Left ventricle myocardium inferior (tissue), 1 donor: ENCODE measurements around the gene PLXDC2. TPM values are rescaled to one million over a fixed set of nuclear protein-coding genes. Genes with fewer than 3 reads are reported as not detected.

Experiments used
- DNase-seq: peaks from one replicate; pipeline ENCODE4 v3.0.0-alpha.2; 2020
- H3K27ac ChIP-seq: fragments of 200-600 bp; replicated peaks from 2 replicates; pipeline ENCODE4 v1.8.0; 2021
- H3K27me3 ChIP-seq: fragments of 200-600 bp; 2 replicates; pipeline ENCODE4 v1.8.0; 2021; ENCODE audit warnings: low read depth
- H3K36me3 ChIP-seq: fragments of 200-600 bp; 2 replicates; pipeline ENCODE4 v1.8.0; 2021
- H3K4me1 ChIP-seq: fragments of 200-600 bp; 2 replicates; pipeline ENCODE4 v1.8.0; 2021
- H3K4me3 ChIP-seq: fragments of 200-600 bp; 2 replicates; pipeline ENCODE4 v1.8.0; 2021; ENCODE audit warnings: mild to moderate bottlenecking, moderate library complexity
- H3K9me3 ChIP-seq: fragments of 200-600 bp; replicated peaks from 2 replicates; pipeline ENCODE4 v1.8.0; 2021
- intact Hi-C: fragments of 100-400 bp; cut with micrococcal nuclease; formaldehyde crosslinking; loops from one replicate; pipeline ENCODE4 v1.11.0; 2022
- total RNA-seq: library from RNA; stranded (reverse); fragmentation: NEBNext Ultra II Directional; extraction: Animal tissue kit (Norgen Biotek cat#: 25700); gene quantifications from one replicate; pipeline ENCODE4 v1.2.1, GENCODE V29; 2021
- TF ChIP-seq, protein P1 (sequence below): fragments of 200-600 bp; IDR thresholded peaks from 2 replicates; pipeline ENCODE4 v1.8.0; 2021; ENCODE audit warnings: antibody characterized with exemption, mild to moderate bottlenecking, borderline replicate concordance
- donor health status: DM: no; HTN: yes; CAD: no; lungs with severe emphysema.

The PLXDC2 gene
- total RNA-seq, 1 donor from 2014 or later: 16.6 TPM

DNA sequence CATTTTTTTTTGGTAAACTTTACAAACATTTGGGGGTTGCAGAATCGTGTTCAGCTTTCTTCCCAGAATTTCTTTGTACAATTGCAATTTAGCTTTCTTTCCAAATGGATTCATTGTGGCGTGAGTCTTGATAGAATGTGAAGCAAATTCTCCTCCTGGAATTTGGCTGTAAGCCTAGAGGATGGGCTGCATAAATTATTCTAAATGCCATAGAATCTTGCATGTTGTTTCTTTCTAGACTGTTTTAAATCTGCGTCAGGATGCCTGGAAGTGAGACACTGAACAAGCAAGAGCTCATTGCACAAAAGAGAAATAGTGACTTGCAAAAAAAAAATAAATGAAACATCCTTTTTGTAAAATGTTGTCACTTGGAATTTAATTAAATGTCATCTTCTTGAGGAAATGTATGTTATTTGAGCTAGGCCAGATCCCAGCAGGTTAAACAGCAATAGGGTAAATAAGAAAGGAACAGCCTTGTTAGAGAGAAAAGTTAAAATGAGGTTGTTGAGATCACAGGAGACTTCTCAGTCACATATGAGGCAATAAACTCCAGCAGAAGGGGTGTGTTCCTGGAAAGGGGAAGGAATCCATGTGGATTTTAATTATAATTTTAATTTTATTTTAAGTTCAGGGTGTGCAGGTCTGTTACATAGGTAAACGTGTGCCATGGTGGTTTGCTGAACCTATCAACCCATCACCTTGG, 483.0 kb downstream of the PLXDC2 start:
- Histone ChIP-seq H3K4me3 (no peak overlapping the region), H3K4me1 (no peaks in the 10 kb centered on the region), H3K27me3 (no peaks in the 10 kb centered on the region), H3K36me3 (no peaks in the 10 kb centered on the region), H3K27ac (no peak overlapping the region), H3K9me3 (peaks cover 35% of the 10 kb centered on the region)
- DNase-seq: no peak
- intact Hi-C loops: no loop called here
- TF ChIP-seq, protein P1, sequence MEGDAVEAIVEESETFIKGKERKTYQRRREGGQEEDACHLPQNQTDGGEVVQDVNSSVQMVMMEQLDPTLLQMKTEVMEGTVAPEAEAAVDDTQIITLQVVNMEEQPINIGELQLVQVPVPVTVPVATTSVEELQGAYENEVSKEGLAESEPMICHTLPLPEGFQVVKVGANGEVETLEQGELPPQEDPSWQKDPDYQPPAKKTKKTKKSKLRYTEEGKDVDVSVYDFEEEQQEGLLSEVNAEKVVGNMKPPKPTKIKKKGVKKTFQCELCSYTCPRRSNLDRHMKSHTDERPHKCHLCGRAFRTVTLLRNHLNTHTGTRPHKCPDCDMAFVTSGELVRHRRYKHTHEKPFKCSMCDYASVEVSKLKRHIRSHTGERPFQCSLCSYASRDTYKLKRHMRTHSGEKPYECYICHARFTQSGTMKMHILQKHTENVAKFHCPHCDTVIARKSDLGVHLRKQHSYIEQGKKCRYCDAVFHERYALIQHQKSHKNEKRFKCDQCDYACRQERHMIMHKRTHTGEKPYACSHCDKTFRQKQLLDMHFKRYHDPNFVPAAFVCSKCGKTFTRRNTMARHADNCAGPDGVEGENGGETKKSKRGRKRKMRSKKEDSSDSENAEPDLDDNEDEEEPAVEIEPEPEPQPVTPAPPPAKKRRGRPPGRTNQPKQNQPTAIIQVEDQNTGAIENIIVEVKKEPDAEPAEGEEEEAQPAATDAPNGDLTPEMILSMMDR: no peak

DNA sequence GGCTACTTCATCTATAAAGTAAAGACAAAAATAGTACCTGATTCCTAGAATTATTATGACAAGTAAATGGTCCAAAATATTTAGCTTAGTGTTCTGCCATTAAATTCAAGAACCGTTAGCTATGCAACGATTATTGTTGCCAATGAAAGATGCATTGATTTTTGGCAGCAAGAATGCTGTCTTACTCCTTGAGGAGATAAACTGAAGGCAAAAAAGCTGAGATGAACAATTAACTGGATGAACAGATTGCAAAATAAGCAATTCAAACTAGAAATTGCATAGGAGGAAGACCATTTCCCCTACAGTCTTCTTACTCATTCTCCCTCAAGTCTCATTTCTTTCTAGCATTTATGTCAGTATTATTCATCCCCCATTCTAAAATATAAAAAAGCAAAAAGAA, 484.5 kb downstream of the PLXDC2 start:
- H3K4me3 ChIP-seq: no peak overlapping the region
- DNase-seq: no peak
- H3K27ac ChIP-seq: no peak overlapping the region
- no peaks in the 10 kb centered on the region for H3K36me3 ChIP-seq
- TF ChIP-seq, protein P1: no peak
- intact Hi-C loops: no loop called here
- peaks cover 21% of the 10 kb centered on the region for H3K9me3 ChIP-seq
- no peaks in the 10 kb centered on the region for H3K27me3 ChIP-seq
- no peaks in the 10 kb centered on the region for H3K4me1 ChIP-seq

DNA sequence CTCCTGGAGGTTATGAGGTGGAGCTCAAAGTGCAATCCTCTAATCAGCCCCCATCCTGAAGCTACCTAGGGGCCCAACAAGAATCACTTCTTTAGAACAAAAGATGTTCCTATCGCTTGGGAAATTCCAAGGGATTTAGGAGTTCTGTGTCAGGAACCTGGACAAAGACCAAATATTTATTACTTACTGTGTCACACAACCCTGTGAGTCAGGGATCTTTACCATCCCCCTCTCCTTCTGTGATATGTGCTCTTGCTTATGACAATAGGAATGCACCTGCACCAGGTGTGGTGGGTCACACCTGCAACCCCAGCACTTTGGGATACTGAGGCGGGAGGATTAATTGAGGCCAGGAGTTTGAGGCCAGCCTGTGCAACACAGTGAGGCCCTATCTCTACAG, 485.8 kb downstream of the PLXDC2 start:
- no peak overlapping the region for H3K27ac ChIP-seq
- intact Hi-C loops: no loop called here

DNA sequence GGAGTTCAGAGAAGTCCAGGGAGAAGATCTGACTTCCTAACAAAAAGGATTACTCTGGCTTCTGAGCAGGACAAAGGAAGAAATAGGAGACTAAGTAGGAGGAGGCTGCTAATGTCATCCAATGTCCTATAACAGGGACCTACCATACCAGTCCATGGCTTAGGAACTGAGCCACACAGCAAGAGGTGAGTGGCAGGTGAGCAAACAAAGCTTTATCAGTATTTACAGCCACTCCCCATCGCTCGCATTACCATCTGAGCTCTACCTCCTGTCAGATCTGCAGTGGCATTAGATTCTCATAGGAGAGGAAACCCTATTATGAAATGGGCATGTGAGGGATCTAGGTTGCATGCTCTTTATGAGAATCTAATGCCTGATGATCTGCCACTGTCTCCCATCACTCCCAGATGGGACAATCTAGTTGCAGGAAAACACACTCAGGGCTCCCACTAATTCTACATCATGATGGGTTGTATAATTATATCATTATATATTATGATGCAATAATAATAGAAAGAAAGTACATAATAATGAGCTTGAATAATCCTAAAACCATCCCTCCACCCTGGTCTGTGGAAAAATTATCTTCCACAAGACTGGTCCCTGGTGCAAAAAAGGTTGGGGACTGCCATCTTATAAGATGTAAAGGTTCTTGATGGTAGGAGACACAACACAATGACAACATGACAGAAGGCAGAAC, 487.4 kb downstream of the PLXDC2 start:
- intact Hi-C loops: no loop called here
- no peaks in the 10 kb centered on the region for H3K4me1 ChIP-seq
- no peaks in the 10 kb centered on the region for H3K36me3 ChIP-seq
- no peak for DNase-seq
- no peak overlapping the region for H3K4me3 ChIP-seq
- H3K27me3 ChIP-seq: no peaks in the 10 kb centered on the region
- TF ChIP-seq, protein P1: no peak
- H3K9me3 ChIP-seq: no peaks in the 10 kb centered on the region
- no peak overlapping the region for H3K27ac ChIP-seq

More for the DNA sequence above, 485.8 kb downstream of the PLXDC2 start:
- no peaks in the 10 kb centered on the region for H3K27me3 ChIP-seq
- H3K4me1 ChIP-seq: no peaks in the 10 kb centered on the region
- H3K4me3 ChIP-seq: no peak overlapping the region
- TF ChIP-seq, protein P1: no peak
- no peaks in the 10 kb centered on the region for H3K36me3 ChIP-seq
- peaks cover 9% of the 10 kb centered on the region for H3K9me3 ChIP-seq
- DNase-seq: no peak

DNA sequence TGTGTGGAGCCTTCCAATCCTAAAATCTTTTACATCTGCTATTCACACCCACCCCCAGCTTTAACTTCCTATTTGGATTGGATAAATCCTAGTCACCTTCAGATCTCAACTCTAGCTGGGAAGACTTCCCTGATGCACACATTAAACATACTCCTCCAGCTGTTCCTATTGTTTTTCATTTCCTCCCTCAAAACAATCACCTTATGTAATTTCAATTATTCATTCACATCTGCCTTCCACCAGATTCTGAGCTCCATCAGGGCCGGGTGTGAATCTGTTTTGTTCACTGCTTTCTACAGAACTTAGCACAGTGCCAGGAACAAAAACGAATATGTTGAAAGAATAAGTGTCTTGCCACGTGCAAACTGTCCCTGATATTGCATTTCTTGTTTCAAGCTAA, 497.4 kb downstream of the PLXDC2 start:
- Histone ChIP-seq H3K27ac (no peak overlapping the region), H3K27me3 (no peaks in the 10 kb centered on the region), H3K9me3 (peaks cover 9% of the 10 kb centered on the region), H3K4me1 (peaks cover 13% of the 10 kb centered on the region), H3K4me3 (no peak overlapping the region), H3K36me3 (no peaks in the 10 kb centered on the region)
- TF ChIP-seq, protein P1: no peak
- no peak for DNase-seq
- intact Hi-C loops: no loop called here
